Activated B cell treated with CpG ODN at 0.5 μM for 24 hours (primary cell): ENCODE measurements around the gene PTPN4. TPM values are rescaled to one million over a fixed set of nuclear protein-coding genes. Genes with fewer than 3 reads are reported as not detected.
"Not testable (repeated sequence)": the region's sequence is repeated elsewhere in the genome, so short reads cannot be mapped to it uniquely, and the experiment has no call there.

Experiments used
- ATAC-seq: fragments of 200-7000 bp; cut with Tn5 transposase; one replicate; pipeline ENCODE4 v1.10.0; 2021; ENCODE audit warnings: low read depth, mild to moderate bottlenecking, moderate library complexity
- CTCF ChIA-PET: fragments of 350-600 bp; sonication (Branson Sonifier 250); formaldehyde crosslinking; loops from one replicate; lab custom pipeline; 2021; ENCODE audit warnings: antibody characterized with exemption; lab: Charles Lee
- POLR2A ChIA-PET: fragments of 350-600 bp; sonication (Branson Sonifier 250); formaldehyde crosslinking; loops from one replicate; lab custom pipeline; 2021; ENCODE audit warnings: antibody characterized with exemption; lab: Charles Lee
- DNase-seq: peaks from one replicate; pipeline ENCODE4 v3.0.0; 2022
- H3K27ac Mint-ChIP-seq: one replicate; pipeline ENCODE4 v1.8.0; 2020; ENCODE audit warnings: mixed read lengths
- H3K27me3 Mint-ChIP-seq: one replicate; pipeline ENCODE4 v1.8.0; 2021; ENCODE audit warnings: mixed read lengths
- H3K36me3 Mint-ChIP-seq: one replicate; pipeline ENCODE4 v1.8.0; 2021; ENCODE audit warnings: low read depth, mixed read lengths
- H3K4me1 Mint-ChIP-seq: one replicate; pipeline ENCODE4 v1.8.0; 2021; ENCODE audit warnings: mixed read lengths
- H3K4me3 Mint-ChIP-seq: one replicate; pipeline ENCODE4 v1.8.0; 2020; ENCODE audit warnings: mild to moderate bottlenecking, mixed read lengths
- H3K9me3 Mint-ChIP-seq: one replicate; pipeline ENCODE4 v1.8.0; 2020; ENCODE audit warnings: mixed read lengths
- CTCF ChIP-seq: fragments of 200-600 bp; IDR thresholded peaks from one replicate; pipeline ENCODE4 v1.8.0; 2022; ENCODE audit warnings: antibody characterized with exemption, mild to moderate bottlenecking
- intact Hi-C: fragments of 100-400 bp; cut with micrococcal nuclease; formaldehyde crosslinking; loops from one replicate; pipeline ENCODE4 v1.15.1; 2024
- total RNA-seq: library from RNA; stranded (reverse); gene quantifications from 2 replicates; pipeline ENCODE4 v1.2.3, GENCODE V29; 2022

Gene PTPN4
- total RNA-seq, 1 donor from 2014 or later, result 41.2 TPM

GRCh38 chr2:120020554-120020953, 260.8 kb downstream of the PTPN4 start:
- intact Hi-C loops, result no loop called here
- ChIA-PET CTCF (no interaction called here), POLR2A (interaction anchor here (0.6 kb wide), 1 partner anchor 193 kb away, joined by 6 read pairs; no protein-coding TSS in a partner anchor)
- ATAC-seq, result no peak
- Mint-ChIP-seq H3K27me3 (no peaks in the 10 kb centered on the region), H3K27ac (no peak overlapping the region), H3K4me1 (peaks cover 8% of the 10 kb centered on the region), H3K4me3 (no peak overlapping the region), H3K36me3 (peaks cover 38% of the 10 kb centered on the region), H3K9me3 (peaks cover 6% of the 10 kb centered on the region)
- no peak for DNase-seq
- no peak for TF ChIP-seq CTCF

GRCh38 chr2:120022505-120022904, 262.8 kb downstream of the PTPN4 start:
- DNase-seq, H3K27ac Mint-ChIP-seq, CTCF ChIA-PET, H3K4me3 Mint-ChIP-seq, H3K27me3 Mint-ChIP-seq, ATAC-seq, H3K9me3 Mint-ChIP-seq, POLR2A ChIA-PET, intact Hi-C loops: not testable (repeated sequence)
- H3K36me3 Mint-ChIP-seq, result peaks cover 44% of the 10 kb centered on the region
- H3K4me1 Mint-ChIP-seq, result peaks cover 10% of the 10 kb centered on the region

- Mint-ChIP-seq H3K36me3 (peaks cover 32% of the 10 kb centered on the region), H3K27ac (no peak overlapping the region), H3K4me3 (no peak overlapping the region), H3K27me3 (no peaks in the 10 kb centered on the region), H3K9me3 (peaks cover 10% of the 10 kb centered on the region), H3K4me1 (peaks cover 10% of the 10 kb centered on the region)
- TF ChIP-seq CTCF, result no peak
- ATAC-seq, result no peak
- DNase-seq, result no peak
- ChIA-PET CTCF (no interaction called here), POLR2A (no interaction called here)
- intact Hi-C loops, result no loop called here
Measured at GRCh38 chr2:120026890-120027289, 267.2 kb downstream of the PTPN4 start.

GRCh38 chr2:120028795-120029194, 269.1 kb downstream of the PTPN4 start:
- ChIA-PET CTCF (no interaction called here), POLR2A (no interaction called here)
- H3K36me3 Mint-ChIP-seq, result peaks cover 21% of the 10 kb centered on the region
- peaks cover 10% of the 10 kb centered on the region for H3K9me3 Mint-ChIP-seq
- no peak for TF ChIP-seq CTCF
- DNase-seq, result no peak
- peaks cover 8% of the 10 kb centered on the region for H3K4me1 Mint-ChIP-seq
- intact Hi-C loops, result no loop called here
- no peak overlapping the region for H3K4me3 Mint-ChIP-seq
- ATAC-seq, result no peak
- H3K27me3 Mint-ChIP-seq, result no peaks in the 10 kb centered on the region
- H3K27ac Mint-ChIP-seq, result no peak overlapping the region

GRCh38 chr2:120029672-120030640, 270.2 kb downstream of the PTPN4 start:
- ChIA-PET POLR2A (no interaction called here), CTCF (no interaction called here)
- H3K4me3 Mint-ChIP-seq, result no peak overlapping the region
- no peak for DNase-seq
- no peaks in the 10 kb centered on the region for H3K27me3 Mint-ChIP-seq
- H3K27ac Mint-ChIP-seq, result no peak overlapping the region
- intact Hi-C loops, result no loop called here
- H3K36me3 Mint-ChIP-seq, result peaks cover 16% of the 10 kb centered on the region
- H3K4me1 Mint-ChIP-seq, result peaks cover 6% of the 10 kb centered on the region
- H3K9me3 Mint-ChIP-seq, result peaks cover 7% of the 10 kb centered on the region
- TF ChIP-seq CTCF, result no peak
- no peak for ATAC-seq
